GM21576 (cell line): Measurements from ENCODE around the gene IQSEC3.

Experiments used
- ATAC-seq: cut with Tn5 transposase; IDR thresholded peaks from one replicate; pipeline ENCODE4 v1.9.1; 2021; ENCODE audit warnings: mild to moderate bottlenecking, moderate library complexity; ENCODE audit not compliant: unreplicated experiment

Gene IQSEC3

DNA sequence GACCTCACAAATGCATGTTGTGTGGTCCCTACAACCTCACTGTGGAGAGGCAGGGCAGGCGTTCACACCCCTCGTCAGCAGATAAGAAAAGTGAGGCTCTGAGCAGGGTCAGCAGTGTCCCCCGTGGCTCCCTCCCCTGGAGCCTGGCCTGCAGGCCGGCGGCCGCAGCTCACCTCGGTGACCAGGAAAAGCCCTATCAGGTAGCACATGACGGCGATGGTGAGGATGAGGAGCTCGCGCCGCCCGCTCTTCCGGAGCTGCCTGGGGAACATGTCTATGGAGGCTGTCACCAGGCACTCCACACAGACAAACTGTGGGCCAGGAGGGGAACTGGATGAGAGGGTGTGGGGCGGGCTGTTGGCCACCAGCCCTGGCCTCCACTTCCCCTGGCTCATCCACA is 129.4 kb downstream of the IQSEC3 start:
- ATAC-seq: no peak

DNA sequence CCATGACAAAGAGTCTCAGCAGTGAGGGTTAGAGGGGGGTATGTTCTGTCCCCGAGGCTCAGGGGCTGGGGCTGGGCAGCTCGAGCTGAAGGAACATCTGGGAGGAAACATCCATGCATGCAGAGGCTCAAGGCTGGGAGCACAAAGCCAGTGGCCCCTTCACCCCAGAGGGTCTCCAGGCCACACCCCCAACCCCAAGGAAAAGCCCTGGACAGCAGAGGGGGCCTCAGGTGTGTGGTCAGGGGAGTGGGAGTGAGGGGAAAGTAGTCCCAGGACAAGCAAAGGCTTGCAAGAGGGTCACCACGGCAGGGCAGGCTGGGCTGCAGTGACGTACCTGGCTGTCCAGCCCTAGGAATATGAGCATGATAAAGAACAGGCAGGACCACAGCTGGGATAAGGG is 129.9 kb downstream of the IQSEC3 start:
- no peak for ATAC-seq

DNA sequence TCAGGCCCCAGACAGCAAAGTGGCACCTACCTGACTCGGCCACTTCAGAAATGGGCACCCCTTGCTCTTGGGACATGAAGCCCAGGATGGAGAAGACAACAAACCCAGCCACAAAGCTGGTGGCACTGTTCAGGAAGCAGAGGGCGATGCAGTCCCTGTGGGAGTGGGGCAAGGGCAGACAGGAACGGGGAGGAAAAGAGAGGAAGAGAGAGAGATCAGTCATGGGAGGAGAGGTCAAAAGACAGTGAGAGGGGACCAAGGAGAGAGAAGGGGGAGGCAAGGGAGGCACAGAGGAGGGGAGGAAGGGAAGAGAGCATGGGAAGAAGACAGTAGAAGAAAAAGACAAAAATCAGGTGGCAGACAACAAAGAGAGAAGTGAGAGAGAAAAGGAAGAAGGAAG is 130.8 kb downstream of the IQSEC3 start:
- no peak for ATAC-seq

- ATAC-seq: no peak
These were observed 131.5 kb downstream of the IQSEC3 start for GRCh38 chr12:197911-198695.

DNA sequence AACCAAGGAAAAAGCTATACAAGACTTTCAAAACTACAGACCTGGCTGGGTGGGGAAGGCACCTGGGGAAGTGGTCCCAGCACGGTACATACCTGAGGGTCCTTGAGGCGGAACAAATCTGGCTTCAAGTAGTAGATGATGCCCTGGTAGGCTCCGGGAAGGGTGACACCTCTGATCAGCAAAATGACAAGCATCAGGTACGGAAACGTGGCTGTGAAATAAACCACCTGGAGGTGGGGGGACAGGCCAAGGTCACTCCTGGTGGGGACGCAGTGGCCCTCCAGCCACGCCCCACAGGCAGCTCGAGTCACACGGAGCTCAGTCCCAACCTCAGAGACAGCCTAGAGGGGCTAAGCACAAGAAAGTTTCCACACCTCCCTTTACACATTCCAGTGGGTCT is 132.1 kb downstream of the IQSEC3 start:
- no peak for ATAC-seq

- ATAC-seq: no peak
These were observed 134.8 kb downstream of the IQSEC3 start for GRCh38 chr12:201361-201760.

DNA sequence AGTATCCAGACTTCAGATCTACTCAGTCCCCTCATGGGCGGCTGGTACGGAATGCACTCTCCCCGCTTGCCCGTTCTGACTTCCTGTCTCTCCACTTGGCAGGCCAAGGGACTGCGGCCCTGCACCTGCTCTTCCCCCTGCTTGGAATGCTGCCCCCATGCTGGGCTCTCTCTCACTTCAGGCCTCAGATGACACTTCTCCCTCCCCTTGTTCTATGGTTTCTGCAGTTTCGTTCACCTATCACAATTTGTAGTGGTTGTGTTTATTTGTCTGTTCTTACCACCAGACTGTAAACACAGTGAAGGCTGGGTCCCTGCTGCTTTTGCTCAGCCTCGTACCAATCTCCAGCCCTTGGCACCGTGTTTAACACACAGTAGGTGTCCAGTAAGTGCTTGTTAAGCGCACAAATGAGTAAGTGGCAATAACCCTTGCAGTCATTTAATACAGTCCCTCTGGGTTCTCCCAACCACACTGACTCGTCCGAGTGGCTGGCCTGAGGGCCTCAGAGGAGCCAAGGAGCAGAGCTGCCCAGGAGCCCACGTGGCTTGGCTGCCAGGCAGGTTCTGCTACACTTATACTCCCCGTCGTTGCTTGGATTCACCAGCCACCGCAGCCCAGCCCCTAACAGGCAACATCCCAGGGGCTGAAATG is 135.6 kb downstream of the IQSEC3 start:
- ATAC-seq: no peak

DNA sequence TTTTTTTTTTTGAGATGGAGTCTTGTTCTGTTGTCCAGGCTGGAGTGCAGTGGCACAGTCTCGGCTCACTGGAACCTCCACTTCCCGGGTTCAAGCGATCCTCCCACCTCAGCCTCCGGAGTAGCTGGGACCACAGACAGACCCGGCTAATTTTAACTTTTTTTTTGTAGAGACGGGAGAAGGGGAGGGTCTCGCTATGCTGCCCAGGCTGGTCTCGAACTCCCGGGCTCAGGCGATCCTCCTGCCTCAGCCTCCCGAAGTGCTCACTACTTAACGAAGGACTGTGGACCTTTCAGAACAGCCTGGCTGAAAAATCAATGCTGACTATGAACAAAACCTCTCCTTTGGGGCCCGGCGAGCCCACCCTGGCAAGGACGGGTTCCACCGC is 136.5 kb downstream of the IQSEC3 start:
- ATAC-seq: no peak

- no peak for ATAC-seq
These were observed 137.1 kb downstream of the IQSEC3 start for GRCh38 chr12:203462-204260.

GRCh38 chr12:204261-204678 is 137.7 kb downstream of the IQSEC3 start:
- no peak for ATAC-seq

GRCh38 chr12:205026-205425 is 138.5 kb downstream of the IQSEC3 start:
- ATAC-seq: no peak

DNA sequence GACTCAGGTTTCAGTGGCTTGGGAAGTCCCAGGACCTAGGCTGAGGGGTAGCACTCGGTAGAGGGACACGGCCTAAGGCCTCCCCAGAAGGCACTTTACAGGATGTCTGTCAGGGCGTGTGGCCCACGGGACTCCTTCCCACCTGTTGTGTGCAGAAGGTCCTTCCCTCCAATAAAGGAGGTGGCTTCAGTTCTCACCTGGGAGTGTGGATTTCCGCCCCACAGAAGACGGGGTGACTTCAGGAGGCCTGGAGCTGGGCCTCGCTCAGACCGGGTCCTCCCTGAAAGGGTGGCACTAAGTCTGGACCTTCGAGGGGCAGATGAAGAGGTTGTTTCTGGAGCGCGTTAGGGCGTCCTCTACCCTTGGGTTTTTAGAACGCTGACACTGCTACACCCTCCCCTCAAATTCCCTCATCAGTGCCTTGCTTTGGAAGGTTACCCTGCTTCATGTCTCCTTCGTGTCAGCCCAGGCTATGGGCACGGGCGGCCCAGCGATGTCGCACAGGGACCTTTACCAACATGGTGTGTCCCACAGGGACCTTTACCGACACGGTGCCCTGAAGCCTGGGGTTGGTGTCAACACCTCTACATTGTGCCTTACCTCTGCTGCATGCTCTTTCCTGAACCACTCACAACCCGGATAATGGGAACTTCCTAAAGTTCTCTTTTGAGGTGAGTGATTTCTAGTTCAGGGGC is 140.3 kb downstream of the IQSEC3 start:
- no peak for ATAC-seq

DNA sequence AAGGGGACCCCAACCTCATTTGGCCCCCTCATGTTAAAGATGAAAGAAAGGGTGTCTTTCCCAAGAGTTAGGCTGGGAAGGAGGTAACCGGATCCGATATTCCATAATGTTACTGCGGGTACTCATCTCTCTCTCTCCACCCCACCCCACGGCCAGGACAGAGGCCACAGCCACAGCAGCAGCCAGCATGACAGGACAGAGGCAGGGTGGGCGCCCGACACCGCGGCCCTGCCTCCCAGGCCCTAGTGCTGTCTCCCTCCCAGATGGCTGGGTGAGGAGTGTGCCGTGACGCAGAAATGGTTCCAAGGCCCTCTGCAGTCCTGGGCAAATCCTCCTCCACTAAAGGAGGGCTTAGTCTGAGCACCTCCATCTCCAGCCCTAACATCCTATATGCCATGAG is 141.2 kb downstream of the IQSEC3 start:
- no peak for ATAC-seq

DNA sequence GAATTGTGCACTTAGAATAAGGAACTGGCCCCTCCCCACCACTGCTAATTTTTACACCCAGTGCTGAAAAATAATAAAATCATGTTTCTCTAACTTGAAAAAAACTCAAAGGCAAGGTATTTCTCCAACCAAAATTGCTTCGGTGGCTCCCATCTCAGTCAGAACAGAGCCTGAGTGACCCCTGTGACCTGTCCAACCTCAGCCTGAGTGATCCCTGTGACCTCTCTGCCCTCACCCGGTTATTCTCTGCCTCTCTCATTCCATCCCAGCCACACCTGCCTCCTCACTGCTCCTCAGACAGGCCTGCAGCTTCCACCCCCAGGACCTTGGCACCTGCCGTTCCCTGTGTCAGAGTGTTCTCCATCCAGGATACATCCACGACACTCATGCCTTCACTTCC is 142.2 kb downstream of the IQSEC3 start:
- no peak for ATAC-seq

DNA sequence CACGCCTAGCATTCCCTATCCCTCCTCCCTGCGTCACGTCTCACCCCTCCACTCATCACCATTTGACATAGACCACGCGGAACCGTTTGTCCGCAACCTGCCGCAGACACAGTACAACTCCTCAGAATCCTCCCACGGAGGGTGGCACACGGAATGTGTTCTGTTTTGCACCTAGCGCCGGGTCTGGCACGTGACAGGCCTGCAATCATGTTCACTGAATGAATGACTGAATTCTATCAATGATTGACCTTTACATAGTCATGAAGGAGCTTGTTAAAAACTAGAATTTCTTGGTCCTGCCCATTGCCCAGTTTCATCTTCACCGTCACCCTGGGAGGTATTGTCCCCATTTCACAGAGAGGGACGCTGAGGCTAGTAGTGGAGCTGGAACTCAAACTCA is 142.7 kb downstream of the IQSEC3 start:
- no peak for ATAC-seq

GRCh38 chr12:209851-210250 is 143.3 kb downstream of the IQSEC3 start:
- ATAC-seq: no peak

DNA sequence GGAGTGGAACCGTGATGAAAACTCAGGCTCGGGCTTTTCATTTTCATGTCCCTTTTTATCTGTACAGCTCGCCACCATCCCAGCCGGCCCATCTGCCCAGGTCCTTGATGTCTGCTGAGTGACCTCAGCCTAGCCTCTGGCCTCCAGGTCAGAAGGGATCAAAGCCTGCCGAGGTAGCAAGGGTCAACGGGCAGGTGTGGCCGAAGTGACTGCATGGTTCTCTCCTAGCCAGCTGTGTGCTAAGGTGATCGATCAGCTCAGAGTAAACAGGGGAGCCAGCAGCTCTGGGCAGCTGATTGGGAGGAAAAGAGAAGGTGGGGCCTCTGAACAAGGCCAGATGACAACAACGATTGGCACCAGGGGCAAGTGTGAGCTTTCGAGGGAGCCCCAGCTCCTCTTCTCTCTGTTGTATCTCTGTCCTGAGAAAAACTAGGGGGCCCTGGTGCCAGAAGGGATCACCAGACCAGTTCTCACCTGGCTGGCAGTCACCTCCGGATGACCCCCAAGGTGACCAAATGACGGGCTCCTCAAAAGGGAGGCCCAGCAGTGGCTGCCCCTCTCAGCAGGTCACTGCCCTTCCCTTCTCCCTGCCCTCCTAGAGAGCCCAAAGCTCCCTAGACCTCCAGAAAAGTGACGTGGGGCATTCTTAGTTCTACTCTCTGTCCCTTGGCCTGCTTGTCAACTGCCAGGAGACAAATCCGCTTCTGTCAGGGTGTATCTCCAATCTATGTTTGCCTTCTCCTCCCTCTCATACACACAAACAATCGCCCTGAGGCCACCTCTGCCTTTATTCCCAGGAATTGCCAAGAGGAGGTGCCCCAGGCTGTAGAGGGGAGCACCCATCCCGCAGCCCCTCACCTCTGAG is 143.9 kb downstream of the IQSEC3 start:
- ATAC-seq: no peak

DNA sequence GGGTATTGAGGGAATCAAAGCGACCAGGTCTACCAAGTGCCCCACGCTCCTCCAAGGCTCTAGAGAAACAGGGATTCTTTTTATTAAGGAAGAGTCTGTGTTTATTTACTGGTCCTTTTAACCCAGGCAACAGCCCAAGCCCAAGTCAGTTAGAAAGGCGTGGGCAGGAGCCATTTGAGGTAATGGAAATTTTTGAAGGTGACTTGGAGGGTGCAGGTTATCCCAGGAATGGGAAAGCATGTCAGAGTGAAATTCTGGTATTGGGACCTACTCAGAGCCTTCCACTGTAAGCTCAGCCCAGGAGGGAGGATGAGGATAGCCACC is 144.5 kb downstream of the IQSEC3 start:
- no peak for ATAC-seq

DNA sequence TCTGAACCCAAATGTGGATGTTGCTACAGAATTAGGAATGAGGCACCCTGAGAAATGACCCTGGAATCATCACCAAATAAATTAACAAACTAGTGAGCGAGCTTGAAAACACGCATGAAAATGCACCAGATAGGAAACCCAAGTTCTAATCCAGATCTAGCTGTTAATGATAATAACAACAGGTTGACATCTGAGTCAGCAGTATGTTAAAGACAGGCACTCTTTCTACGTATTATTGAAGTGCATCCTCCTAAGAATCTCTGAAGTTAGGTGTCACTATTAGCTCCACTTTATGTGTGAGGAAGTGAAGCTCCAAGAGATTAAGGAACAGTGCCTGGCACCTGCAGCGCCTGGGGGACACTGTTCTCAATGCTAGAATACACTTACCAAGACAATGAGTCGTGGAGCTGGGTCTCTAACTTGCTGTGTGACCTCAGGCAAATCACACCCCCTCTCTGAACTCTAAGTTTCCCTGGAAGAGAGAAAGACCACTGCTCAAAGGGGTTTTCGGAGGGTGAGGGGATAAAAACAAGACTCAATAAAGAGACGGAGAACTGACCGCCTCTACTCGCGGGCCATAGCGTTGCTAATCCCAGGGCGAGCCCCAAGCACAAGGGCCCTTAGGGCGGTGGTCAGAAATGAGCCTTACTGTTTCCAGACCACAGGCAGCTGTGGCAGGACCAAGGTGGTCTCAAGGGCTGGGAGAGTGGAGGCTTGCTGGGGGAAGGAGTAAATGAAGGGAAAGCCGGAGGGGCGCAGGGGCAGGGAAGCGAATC is 145.3 kb downstream of the IQSEC3 start:
- no peak for ATAC-seq

DNA sequence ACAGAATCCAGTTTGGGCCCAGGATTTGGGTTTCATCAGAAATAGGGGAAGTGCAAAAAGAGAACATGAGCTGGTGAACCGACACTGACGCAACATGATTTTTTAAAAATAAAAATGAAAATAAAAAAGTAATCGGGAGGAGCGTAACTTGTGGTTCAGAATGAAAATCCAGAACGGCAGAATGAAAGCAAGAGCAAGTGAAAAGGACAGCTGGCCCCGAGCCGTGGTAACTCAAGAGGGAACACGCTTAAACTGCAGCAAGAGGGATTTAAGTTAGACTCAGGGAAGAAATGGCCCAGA is 145.8 kb downstream of the IQSEC3 start:
- ATAC-seq: no peak
